Stimulated activated CD4-positive, alpha-beta T cell treated with anti-CD3 and anti-CD28 coated beads, Interleukin-4, amount 100 ng/mL, for 4 hours (primary cell): ENCODE data around the gene THAP6.
A peak's percentile ranks its signal among the peaks of the same experiment; 100 is the strongest.
"Not testable (repeated sequence)": the region's sequence is repeated elsewhere in the genome, so short reads cannot be mapped to it uniquely, and the experiment has no call there.

Experiments used
- DNase-seq, 2 experiments: peaks; one replicate each; pipeline ENCODE4 v3.0.0-alpha.2; 2020

The THAP6 gene

DNA sequence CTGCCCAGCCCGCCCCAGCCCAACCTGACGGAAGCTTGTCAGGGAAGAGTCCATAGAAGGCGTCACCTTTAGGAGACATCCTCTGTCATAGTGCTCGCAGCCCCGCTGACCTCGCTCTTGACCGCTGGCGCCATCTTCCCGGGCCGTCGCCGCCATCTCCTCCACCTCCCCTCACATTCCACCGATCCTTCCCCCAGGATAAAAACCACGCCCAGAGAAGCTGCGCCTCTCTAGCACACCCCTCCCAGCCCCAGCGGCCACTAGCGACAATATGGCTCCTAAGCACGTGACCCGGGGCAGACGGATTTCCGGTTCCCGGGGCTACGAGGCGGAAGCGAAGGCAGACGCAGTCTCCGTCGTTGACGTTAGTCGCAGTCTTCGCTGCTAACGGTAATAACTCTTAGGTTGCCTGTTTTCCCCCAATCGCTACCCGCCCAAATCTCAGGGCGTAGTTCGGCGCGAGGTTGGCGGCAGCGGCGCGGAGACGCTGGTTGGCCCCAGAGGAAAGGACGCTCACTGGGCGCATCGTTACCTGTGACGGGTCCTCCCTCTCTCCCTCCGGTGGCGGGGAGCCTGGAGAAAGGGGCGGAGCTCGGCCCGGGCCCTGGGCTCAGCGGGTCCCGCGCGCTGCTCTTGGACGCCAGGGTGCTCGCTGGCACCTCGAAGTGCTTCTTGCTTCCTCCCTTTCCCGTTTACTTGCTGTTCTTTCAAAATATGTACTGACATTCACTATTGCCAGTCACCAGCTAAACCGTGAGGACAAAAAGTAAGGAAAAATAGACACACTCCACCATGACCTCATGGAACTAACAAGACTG lies at the start of gene THAP6, which contains the start of gene RCHY1:
THAP6 (plus strand) TSS at position 343 of the 818 bp plus-strand sequence. CDS start 980 bp downstream, outside the sequence.
RCHY1 (minus strand) TSS at position 273 of the 818 bp plus-strand sequence; CDS start at position 156, 117 bp downstream.
- DNase-seq = peak; percentile 83 to 89

DNA sequence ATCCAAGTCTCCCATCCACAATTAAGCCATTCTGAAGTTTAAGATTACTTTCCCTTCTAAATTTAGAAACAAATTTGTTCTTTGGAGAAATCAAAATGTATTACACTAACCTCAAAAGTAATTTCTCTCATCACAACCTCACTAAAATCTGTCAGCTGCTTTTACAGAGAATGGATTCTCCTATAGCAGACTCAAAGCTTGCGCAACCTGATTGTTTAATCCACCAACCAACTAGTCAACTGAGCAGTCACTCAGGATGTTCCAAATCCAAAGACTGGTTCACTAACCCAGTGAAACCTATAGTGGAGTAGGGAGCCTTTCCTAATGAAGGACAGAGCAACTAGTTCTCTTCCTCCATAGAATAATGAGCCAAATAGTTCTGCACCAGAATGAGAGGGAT lies 44.4 kb upstream of the THAP6 start:
- DNase-seq = no peak

DNA sequence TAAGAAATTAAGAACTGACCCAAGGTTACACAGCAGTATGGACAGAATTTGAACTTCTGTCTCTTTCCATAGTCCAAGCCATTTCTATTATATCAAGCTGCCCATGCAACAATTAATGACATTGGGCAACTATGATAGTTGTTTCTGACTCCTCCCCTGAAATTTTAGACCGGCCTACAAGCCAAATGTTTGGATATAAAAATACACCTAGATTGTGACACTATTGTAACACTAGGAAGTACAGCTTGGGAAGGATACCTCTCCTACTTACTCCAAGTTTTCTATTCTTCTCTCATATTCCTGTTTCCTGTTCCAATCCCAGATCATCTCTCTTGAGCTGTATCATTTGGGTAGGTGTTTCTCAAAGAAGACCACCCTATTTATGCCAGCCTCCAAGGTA lies 43.5 kb upstream of the THAP6 start:
- DNase-seq = no peak

DNA sequence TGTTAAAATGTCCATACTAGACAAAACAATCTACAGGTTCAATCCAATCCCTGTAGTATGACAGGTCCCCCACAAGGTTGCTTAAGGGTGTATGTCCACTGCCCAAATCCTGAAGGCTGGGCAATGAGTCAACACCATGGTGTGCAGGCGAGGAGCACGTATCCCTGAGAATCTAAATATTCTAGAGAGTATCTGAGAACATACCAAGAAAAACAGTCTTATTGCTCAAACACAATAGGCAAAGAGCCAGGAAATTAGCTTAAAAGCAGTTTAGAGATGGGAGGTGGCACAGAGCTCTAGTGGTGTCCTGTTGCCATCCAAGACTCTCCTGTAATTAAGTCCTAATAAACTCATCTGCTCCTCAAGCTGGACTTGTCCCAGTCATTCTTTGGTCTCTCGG lies 37.1 kb upstream of the THAP6 start:
- DNase-seq = no peak

DNA sequence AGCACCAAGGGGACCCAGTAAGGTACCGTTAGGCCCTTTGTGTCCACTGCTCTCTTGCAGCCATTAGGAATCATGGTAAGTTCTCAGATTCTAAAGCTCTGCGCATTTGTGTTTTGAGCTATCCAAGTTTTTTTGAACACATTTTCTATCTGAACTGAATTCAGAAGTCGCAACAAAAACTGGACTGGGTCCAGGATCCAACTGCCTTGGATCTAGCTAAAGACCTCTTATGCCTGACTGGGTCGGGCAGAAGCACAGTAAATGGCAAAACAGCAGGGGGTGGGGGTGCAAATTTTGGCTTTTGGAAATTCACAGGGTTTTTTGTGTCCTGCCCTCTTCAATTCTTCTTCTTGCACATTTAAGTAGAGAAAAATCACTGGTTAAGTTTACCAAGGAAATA lies 30.1 kb upstream of the THAP6 start:
- DNase-seq = no peak

DNA sequence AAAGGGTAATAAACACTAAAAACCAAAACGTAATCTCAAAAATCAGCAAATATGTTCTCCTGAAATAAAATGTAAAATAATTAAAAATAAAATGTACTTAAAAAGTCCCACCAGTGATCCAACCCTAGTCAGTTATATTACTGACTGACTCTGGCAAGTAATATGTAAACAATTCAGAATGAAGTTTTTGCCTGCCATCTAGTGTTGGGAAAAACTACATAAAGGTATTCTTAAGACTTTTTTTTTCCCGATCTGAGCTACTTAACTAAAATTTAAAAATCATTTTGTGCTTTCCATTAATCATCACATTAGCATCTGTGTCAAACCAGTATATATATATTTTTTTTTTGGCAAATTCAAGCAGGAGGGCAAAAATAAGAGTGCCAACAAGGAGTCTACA lies 24.1 kb upstream of the THAP6 start:
- no peak for DNase-seq

DNA sequence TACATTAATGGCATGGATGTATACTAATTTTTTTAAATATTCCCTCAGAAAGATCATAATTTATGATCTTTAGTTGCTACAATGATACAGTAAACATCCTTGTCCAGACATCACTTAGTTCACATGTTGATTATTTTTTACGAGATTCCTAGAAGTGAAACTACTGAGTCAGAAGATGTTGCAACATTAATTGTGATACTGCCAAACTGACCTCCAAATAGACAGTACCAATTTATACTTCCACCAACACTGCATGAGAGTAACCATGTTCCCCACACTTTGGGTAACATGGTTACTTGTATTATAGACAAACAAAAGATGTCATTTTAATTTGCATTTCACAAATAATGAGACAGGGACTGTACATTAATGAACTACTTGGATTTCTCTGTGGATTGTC lies 19.7 kb upstream of the THAP6 start:
- DNase-seq = no peak

- no peak for DNase-seq
Observed at GRCh38 chr4:75495476-75495875, 18.8 kb upstream of the THAP6 start.

GRCh38 chr4:75496406-75496805 lies 17.9 kb upstream of the THAP6 start:
- DNase-seq = no peak

DNA sequence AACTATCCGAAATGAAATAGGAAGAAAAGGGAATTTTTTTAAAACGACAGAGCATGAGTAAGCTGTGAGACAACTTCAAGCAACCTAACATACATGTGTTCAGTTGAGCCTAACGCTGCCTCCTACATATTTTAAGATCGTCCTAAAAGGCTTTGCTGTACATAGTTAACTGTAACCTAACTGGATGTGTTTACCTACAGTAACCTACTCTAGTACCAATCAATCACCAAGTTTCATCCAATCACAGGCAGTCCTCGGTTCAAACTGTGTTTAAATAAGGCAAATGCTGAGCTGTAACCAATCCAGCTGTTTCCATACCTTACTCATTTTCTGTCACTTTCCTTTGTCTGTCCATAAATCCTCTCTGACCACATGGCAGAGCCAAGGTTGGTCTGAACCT lies 17.1 kb upstream of the THAP6 start:
- no peak for DNase-seq

- DNase-seq = no peak
Observed at GRCh38 chr4:75498041-75498440, 16.2 kb upstream of the THAP6 start.

GRCh38 chr4:75499900-75500299 lies 14.4 kb upstream of the THAP6 start:
- no peak for DNase-seq

- DNase-seq = no peak
Observed at GRCh38 chr4:75502671-75503070, 11.6 kb upstream of the THAP6 start.

- no peak for DNase-seq
Observed at GRCh38 chr4:75505630-75506029, 8.6 kb upstream of the THAP6 start.

DNA sequence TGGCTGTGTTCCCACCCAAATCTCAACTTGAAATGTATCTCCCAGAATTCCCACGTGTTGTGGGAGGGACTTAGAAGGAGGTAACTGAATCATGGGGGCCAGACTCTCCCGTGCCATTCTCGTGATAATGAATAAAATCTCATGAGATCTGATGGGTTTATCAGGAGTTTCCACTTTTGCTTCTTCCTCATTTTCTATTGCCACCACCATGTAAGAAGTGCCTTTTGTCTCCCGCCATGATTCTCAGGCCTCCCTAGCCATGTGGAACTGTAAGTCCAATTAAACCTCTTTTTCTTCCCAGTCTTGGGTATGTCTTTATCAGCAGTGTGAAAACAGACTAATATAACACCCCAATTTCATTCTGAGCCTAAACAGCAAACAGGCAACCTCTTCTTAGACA lies 4.7 kb upstream of the THAP6 start:
- not testable (repeated sequence) for DNase-seq

DNA sequence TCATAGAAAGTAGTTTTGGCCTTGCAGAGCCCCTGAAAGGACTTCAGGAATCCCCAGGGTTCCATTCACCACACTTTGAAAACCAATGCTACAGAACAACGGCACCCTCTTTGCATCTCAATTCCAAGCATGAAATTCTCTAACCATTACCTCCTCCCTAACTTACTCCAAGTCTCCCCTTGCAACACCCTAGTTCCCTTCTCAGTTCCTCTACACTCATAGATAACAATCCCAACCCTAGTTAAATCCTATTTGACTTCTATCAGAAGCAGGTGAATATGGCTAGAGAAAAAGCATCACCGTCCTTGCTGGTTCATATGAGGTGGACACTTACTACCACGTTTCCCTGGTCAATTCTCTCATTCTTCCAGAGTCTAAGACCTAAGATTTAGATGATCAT lies 2.4 kb upstream of the THAP6 start:
- DNase-seq = no peak

- DNase-seq = no peak
Observed at GRCh38 chr4:75512386-75513211, 1.7 kb upstream of the THAP6 start.

GRCh38 chr4:75513526-75514130 lies 645 bp upstream of the THAP6 start:
- DNase-seq = no peak

DNA sequence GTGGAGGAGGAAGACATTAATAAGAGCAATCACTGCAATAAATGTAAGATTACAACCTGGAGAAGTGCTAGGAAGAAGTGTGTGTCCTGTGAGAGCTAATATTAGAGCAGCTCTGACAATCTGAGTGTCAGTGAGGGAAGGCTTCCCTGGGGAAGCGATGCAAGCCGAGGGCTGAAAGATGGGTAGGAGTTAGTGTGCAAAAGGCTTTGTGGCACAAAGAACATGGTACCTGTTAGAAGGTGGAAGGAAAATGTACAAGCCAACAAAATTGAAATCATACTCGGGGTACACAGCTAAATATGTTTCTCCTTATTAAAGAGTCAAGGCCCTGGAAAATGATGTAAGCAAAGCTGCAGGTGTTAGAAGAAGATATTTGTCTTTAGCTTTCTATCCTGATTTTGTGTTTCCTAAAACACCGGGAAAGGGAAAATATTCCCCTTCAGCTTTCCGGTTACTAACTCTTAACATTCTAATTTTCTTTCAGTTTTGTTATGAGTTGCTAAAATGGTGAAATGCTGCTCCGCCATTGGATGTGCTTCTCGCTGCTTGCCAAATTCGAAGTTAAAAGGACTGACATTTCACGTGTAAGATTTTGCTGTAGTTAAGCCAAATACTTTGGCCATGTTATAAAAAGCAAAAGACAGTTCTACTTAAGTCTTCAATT lies 808 bp downstream of the THAP6 start:
- DNase-seq = no peak

DNA sequence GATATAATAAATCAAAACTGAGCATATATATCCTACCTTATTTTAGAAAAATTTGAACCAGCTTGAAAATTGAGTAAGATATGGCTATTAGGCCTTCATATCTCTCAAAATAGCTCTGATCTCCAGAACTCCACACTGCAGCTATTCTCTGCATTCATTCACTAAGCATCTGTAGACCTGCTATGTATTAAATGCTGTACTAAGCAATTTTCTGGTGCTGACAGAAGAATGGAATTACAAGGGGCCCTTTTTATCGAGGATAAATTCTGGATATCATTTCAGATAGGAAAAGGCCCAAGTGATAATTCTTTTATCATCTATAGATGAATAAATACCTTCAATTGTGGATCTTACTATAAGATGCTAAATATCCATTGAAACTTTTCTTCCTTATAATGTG lies 1.9 kb downstream of the THAP6 start:
- DNase-seq = no peak

- DNase-seq = not testable (repeated sequence)
Observed at GRCh38 chr4:75519452-75519851, 5.2 kb downstream of the THAP6 start.

- no peak for DNase-seq
Observed at GRCh38 chr4:75525086-75525485, 10.8 kb downstream of the THAP6 start.

- DNase-seq = no peak
Observed at GRCh38 chr4:75525910-75526309, 11.6 kb downstream of the THAP6 start.
